Calu3 (cell line): Measurements from ENCODE around the gene MRM1. TPM values are rescaled to one million over a fixed set of nuclear protein-coding genes. Genes with fewer than 3 reads are reported as not detected.

ENCODE experiments used
- BruUV-seq: library from RNA; stranded (reverse); fragments of 400-500 nt; replicated peaks from 2 replicates; lab custom pipeline; 2021; lab: Mats Ljungman, UMichigan
- CTCF ChIA-PET: fragments of 300-600 bp; sonication (Branson Sonifier 250); formaldehyde crosslinking; loops from one replicate; lab custom pipeline; 2022; ENCODE audit warnings: antibody characterized with exemption; lab: Charles Lee
- DNase-seq: peaks from one replicate; pipeline ENCODE4 v3.0.0; 2022
- H3K27ac Mint-ChIP-seq: one replicate; pipeline ENCODE4 v1.8.0; 2022; ENCODE audit warnings: mixed read lengths; ENCODE audit not compliant: unreplicated experiment
- H3K27me3 Mint-ChIP-seq: one replicate; pipeline ENCODE4 v1.8.0; 2022; ENCODE audit warnings: mixed read lengths; ENCODE audit not compliant: unreplicated experiment
- H3K36me3 Mint-ChIP-seq: one replicate; pipeline ENCODE4 v1.8.0; 2022; ENCODE audit warnings: mild to moderate bottlenecking, moderate library complexity, mixed read lengths; ENCODE audit not compliant: insufficient read depth, unreplicated experiment
- H3K4me1 Mint-ChIP-seq: one replicate; pipeline ENCODE4 v1.8.0; 2022; ENCODE audit warnings: mild to moderate bottlenecking, low read depth, mixed read lengths; ENCODE audit not compliant: unreplicated experiment
- H3K4me3 Mint-ChIP-seq: one replicate; pipeline ENCODE4 v1.8.0; 2022; ENCODE audit warnings: mild to moderate bottlenecking, low read depth, moderate library complexity, mixed read lengths; ENCODE audit not compliant: unreplicated experiment
- H3K9me3 Mint-ChIP-seq: one replicate; pipeline ENCODE4 v1.8.0; 2022; ENCODE audit warnings: low read depth, mixed read lengths; ENCODE audit not compliant: unreplicated experiment
- intact Hi-C: fragments of 100-400 bp; cut with micrococcal nuclease; formaldehyde crosslinking; loops from one replicate; pipeline ENCODE4 v1.10.0; 2022; ENCODE audit not compliant: unreplicated experiment
- total RNA-seq: library from RNA; stranded (reverse); gene quantifications from 2 replicates; pipeline ENCODE4 v1.2.3, GENCODE V29; 2022
- TF ChIP-seq, protein P1 (sequence below): fragments of 200-600 bp; IDR thresholded peaks from one replicate; pipeline ENCODE4 v1.8.0; 2022; ENCODE audit warnings: antibody characterized with exemption; ENCODE audit not compliant: unreplicated experiment

MRM1 gene
- total RNA-seq, 1 experiment from 2014 or later, result 43.5 TPM

DNA sequence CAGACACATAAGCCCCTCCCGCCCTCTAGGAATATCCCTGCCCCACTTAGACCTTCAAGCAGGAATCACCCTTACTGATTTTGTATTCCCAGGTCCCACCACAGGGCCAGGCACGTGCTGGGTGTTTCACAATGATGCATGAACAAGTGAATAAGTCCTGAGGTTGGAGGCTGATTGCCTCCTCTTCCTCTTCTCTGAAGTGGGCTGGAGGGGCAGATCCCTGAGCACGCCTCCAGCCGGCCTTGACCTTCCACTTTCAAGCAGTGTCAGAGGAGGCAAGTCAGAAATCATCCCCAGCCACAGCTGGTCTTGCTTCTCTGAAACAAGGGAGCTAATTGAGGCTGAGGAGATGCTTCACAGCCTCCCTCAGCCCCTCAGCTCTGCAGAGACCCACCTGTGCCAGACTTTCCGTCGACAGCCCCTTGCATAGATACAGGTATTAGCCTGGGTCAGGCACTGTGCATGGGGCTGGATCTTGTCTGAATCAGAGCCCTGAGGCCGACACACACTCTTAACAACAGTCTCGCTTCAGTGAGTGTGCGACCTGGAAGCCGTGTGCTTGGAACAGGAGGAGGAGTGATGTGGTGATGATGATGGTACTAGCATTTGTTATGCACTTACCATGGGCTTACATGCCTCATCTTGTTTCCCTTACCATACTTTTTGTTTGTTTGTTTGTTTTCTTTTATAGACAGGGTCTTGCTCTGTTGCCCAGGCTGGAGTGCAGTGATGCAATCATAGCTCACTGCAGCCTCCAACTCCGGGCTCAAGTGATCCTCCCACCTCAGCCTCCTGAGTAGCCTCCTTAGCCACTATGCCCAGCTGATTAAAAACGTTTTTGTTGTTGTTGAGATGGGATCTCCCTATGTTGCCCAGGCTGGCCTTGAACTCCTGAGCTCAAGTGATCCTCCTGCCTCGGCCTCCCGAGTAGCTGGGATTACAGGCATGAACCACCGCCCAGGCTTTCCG lies 15.0 kb downstream of the MRM1 start:
- Mint-ChIP-seq H3K27me3 (no peaks in the 10 kb centered on the region), H3K4me3 (no peak overlapping the region), H3K9me3 (no peaks in the 10 kb centered on the region), H3K27ac (no peak overlapping the region), H3K4me1 (peaks cover 7% of the 10 kb centered on the region), H3K36me3 (no peaks in the 10 kb centered on the region)
- no TSS peak for BruUV-seq
- TF ChIP-seq, protein P1, sequence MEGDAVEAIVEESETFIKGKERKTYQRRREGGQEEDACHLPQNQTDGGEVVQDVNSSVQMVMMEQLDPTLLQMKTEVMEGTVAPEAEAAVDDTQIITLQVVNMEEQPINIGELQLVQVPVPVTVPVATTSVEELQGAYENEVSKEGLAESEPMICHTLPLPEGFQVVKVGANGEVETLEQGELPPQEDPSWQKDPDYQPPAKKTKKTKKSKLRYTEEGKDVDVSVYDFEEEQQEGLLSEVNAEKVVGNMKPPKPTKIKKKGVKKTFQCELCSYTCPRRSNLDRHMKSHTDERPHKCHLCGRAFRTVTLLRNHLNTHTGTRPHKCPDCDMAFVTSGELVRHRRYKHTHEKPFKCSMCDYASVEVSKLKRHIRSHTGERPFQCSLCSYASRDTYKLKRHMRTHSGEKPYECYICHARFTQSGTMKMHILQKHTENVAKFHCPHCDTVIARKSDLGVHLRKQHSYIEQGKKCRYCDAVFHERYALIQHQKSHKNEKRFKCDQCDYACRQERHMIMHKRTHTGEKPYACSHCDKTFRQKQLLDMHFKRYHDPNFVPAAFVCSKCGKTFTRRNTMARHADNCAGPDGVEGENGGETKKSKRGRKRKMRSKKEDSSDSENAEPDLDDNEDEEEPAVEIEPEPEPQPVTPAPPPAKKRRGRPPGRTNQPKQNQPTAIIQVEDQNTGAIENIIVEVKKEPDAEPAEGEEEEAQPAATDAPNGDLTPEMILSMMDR, result no peak
- DNase-seq, result no peak
- CTCF ChIA-PET, result interaction anchor here (0.6 to 7.9 kb wide), 10 partner anchors 10 to 1128 kb away, joined by 3 to 67 read pairs (median 4); partner anchors contain the start of gene MRM1
- intact Hi-C loops, result no loop called here

DNA sequence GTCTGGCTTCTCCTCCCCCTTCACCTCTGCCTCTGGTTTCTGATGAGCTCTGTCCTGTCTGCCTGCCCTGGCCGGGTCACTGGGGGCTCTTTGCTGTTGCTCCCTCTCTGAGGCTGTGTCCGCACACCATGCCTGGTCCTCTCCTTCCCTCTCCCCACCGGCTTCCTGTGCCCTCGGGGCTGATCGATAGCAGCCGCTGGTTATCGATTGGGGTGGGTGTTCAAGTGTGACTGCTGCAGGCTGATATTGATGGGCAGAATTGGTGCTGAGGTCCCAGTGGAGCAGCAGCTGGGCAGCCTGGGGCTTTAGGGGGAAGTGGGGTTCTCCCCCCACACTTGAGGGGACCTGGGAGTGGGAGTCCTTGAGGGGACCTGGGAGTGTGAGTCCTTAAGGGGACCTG lies 16.4 kb downstream of the MRM1 start:
- DNase-seq, result no peak
- CTCF ChIA-PET, result interaction anchor here (0.5 to 1.0 kb wide), 3 partner anchors 26 to 1900 kb away, joined by 3 to 6 read pairs (median 3); no protein-coding TSS in a partner anchor
- Mint-ChIP-seq H3K36me3 (no peaks in the 10 kb centered on the region), H3K27me3 (no peaks in the 10 kb centered on the region), H3K4me1 (peaks cover 7% of the 10 kb centered on the region), H3K27ac (no peak overlapping the region), H3K9me3 (no peaks in the 10 kb centered on the region), H3K4me3 (no peak overlapping the region)
- TF ChIP-seq, protein P1, result no peak
- intact Hi-C loops, result no loop called here
- no TSS peak for BruUV-seq

DNA sequence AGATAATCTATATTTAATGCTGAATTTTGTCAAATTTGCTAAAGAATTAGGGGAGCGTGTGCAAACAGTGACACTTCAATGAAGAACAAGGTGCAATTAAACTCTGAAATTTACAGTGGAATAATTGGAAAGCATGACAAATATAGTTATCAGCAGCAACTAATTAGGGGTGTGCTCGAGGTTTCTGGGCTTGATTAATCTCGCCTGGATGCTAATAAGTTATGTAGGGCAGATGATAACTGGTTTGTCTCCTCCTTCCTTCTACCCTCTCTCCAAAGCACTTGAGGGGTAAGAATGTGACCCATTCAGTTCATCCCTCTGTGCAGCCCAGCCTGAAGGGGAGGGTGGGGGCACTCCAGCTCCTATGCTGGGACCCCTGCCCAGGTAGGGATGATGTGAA lies 21.9 kb downstream of the MRM1 start:
- intact Hi-C loops, result loop anchor here (10.0 kb wide), 1 partner anchor 232 kb away; no protein-coding TSS in a partner anchor
- Mint-ChIP-seq H3K9me3 (no peaks in the 10 kb centered on the region), H3K4me3 (no peak overlapping the region), H3K27me3 (no peaks in the 10 kb centered on the region), H3K4me1 (no peaks in the 10 kb centered on the region), H3K27ac (no peak overlapping the region), H3K36me3 (no peaks in the 10 kb centered on the region)
- DNase-seq, result no peak
- no TSS peak for BruUV-seq
- TF ChIP-seq, protein P1, result no peak
- CTCF ChIA-PET, result interaction anchor here (1.0 kb wide), 1 partner anchor 20 kb away, joined by 5 read pairs; no protein-coding TSS in a partner anchor

DNA sequence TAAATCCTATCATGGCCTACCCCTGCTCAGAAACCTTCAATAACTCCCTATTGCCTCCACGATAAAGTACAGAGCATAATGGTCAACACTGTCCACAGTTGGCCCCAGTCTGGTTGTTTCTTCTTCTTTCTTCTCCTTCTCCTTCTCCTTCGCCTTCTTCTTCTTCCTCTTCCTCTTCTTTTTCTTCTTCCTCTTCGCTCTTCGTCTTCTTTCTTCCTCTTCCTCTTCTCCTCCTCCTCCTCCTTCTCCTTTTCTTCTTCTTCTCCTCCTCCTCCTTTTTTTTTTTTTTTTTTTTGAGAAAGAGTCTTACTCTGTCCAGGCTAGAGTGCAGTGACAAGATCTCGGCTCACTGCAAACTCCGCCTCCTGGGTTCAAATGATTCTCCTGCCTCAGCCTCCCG lies 23.8 kb downstream of the MRM1 start:
- Mint-ChIP-seq H3K36me3 (no peaks in the 10 kb centered on the region), H3K9me3 (no peaks in the 10 kb centered on the region), H3K4me1 (no peaks in the 10 kb centered on the region), H3K27ac (no peak overlapping the region), H3K27me3 (peaks cover 12% of the 10 kb centered on the region), H3K4me3 (no peak overlapping the region)
- TF ChIP-seq, protein P1, result no peak
- BruUV-seq, result no TSS peak
- intact Hi-C loops, result loop anchor here (5.0 to 10.0 kb wide), 3 partner anchors 230 to 612 kb away; no protein-coding TSS in a partner anchor
- no peak for DNase-seq
- CTCF ChIA-PET, result interaction anchor here (0.6 to 1.9 kb wide), 11 partner anchors 9 to 748 kb away, joined by 3 to 24 read pairs (median 5); partner anchors contain the start of gene MRM1
